A549 (cell line): ENCODE results near the gene WNT6. TPM values are rescaled to one million over a fixed set of nuclear protein-coding genes. Genes with fewer than 3 reads are reported as not detected.

ENCODE experiments used
- ATAC-seq, 2 experiments: fragments of 200-7000 bp in 1 of 2; fragments of >200 bp in 1 of 2; cut with Nextera tagmentation in 1 of 2; cut with Tn5 transposase in 1 of 2; 3 replicates each; pipeline versions ENCODE4 v1.8.0 to v1.9.1; 2018 to 2020; ENCODE audit warnings: mild to moderate bottlenecking in 1 of 2, moderate library complexity in 1 of 2
- CTCF ChIA-PET: fragments of 300-600 bp; sonication (Branson Sonifier 250); formaldehyde crosslinking; extraction: SDS; loops from one replicate; lab custom pipeline; 2021; ENCODE audit warnings: antibody characterized with exemption, inconsistent platforms; lab: Yijun Ruan, JAX
- POLR2A ChIA-PET: fragments of 350-600 bp; formaldehyde crosslinking; extraction: SDS; loops from one replicate; lab custom pipeline; 2021; ENCODE audit warnings: antibody characterized with exemption, inconsistent platforms; lab: Yijun Ruan, JAX
- DNase-seq, 2 experiments: peaks; one replicate each; pipeline versions ENCODE4 v3.0.0 to v3.0.0-alpha.2; 2011 to 2016; ENCODE audit warnings: low read depth in 1 of 2, low spot score in 1 of 2
- FAIRE-seq: peaks from 2 replicates; lab custom pipeline; 2011; peaks lifted over from hg19 to GRCh38; lab: Jason Lieb, UNC
- H3K27ac ChIP-seq, 2 experiments: fragments of >200 bp; sonication (Bioruptor Twin); formaldehyde crosslinking; 3 replicates each; pipeline ENCODE4 v1.5.1; 2016 to 2017
- H3K4me1 ChIP-seq: fragments of >200 bp; sonication (Bioruptor Twin); formaldehyde crosslinking; 3 replicates; pipeline ENCODE4 v1.6.1; 2016
- H3K4me2 ChIP-seq: fragments of >200 bp; sonication (Bioruptor Twin); formaldehyde crosslinking; 3 replicates; pipeline ENCODE4 v1.6.1; 2016
- H3K4me3 ChIP-seq: fragments of >200 bp; sonication (Bioruptor Twin); formaldehyde crosslinking; 3 replicates; pipeline ENCODE4 v1.5.1; 2016
- H3K9me3 ChIP-seq: fragments of >200 bp; sonication (Bioruptor Twin); formaldehyde crosslinking; 3 replicates; pipeline ENCODE4 v1.6.1; 2016
- BCL3 ChIP-seq: fragments of >200 bp; sonication (Bioruptor Twin); formaldehyde crosslinking; IDR thresholded peaks from 3 replicates; pipeline ENCODE4 v1.6.1; 2016
- BHLHE40 ChIP-seq: IDR thresholded peaks from 2 replicates; pipeline ENCODE4 v1.6.1; 2012; ENCODE audit warnings: low read depth, low read length, inconsistent platforms
- CTCF ChIP-seq: fragments of >200 bp; sonication (Bioruptor Twin); formaldehyde crosslinking; IDR thresholded peaks from 3 replicates; pipeline ENCODE4 v1.5.1; 2016
- EP300 ChIP-seq, 2 experiments: fragments of >200 bp; sonication (Bioruptor Twin); formaldehyde crosslinking; IDR thresholded peaks; 2 replicates in 1 of 2; 3 replicates in 1 of 2; pipeline ENCODE4 v1.6.1; 2016 to 2017
- FOSL2 ChIP-seq, 2 experiments: fragments of 450-650 bp in 1 of 2; fragments of >200 bp in 1 of 2; sonication (Bioruptor Twin) in 1 of 2; formaldehyde crosslinking; IDR thresholded peaks; 2 replicates each; pipeline versions ENCODE4 v1.5.0 to v1.6.1; 2016 to 2020; ENCODE audit warnings: mild to moderate bottlenecking in 1 of 2, moderate library complexity in 1 of 2
- FOXS1 ChIP-seq: fragments of 250-450 bp; sonication (Bioruptor Pico); IDR thresholded peaks from 2 replicates; pipeline ENCODE4 v1.5.0; 2020; ENCODE audit warnings: mild to moderate bottlenecking, moderate library complexity
- HEYL ChIP-seq: fragments of 250-450 bp; sonication (Bioruptor Pico); IDR thresholded peaks from 2 replicates; pipeline ENCODE4 v1.8.0; 2021; ENCODE audit warnings: mild to moderate bottlenecking, moderate library complexity
- HOXA7 ChIP-seq: fragments of 250-450 bp; sonication (Bioruptor Pico); IDR thresholded peaks from 2 replicates; pipeline ENCODE4 v1.5.0; 2020; ENCODE audit warnings: mild to moderate bottlenecking, moderate library complexity
- JUN ChIP-seq, 2 experiments: fragments of >200 bp; sonication (Bioruptor Twin); formaldehyde crosslinking; IDR thresholded peaks; 2 replicates in 1 of 2; 3 replicates in 1 of 2; pipeline ENCODE4 v1.6.1; 2016 to 2017
- JUNB ChIP-seq: fragments of >200 bp; sonication (Bioruptor Twin); formaldehyde crosslinking; IDR thresholded peaks from 2 replicates; pipeline ENCODE4 v1.6.1; 2016
- KDM1A ChIP-seq: fragments of 200-600 bp; sonication (generic); IDR thresholded peaks from 2 replicates; pipeline ENCODE4 v1.6.1; 2016; ENCODE audit warnings: low read depth, mild to moderate bottlenecking
- NR3C1 ChIP-seq: fragments of >200 bp; sonication (Bioruptor Twin); formaldehyde crosslinking; IDR thresholded peaks from 3 replicates; pipeline ENCODE4 v1.6.1; 2017
- PBX3 ChIP-seq: IDR thresholded peaks from 2 replicates; pipeline ENCODE4 v1.6.1; 2012
- POLR2AphosphoS2 ChIP-seq: conservative IDR thresholded peaks from 2 replicates; pipeline ENCODE4 v1.6.1; 2012; ENCODE audit warnings: low read length, improper control_type of control experiment, inconsistent platforms
- RAD21 ChIP-seq, 2 experiments: fragments of >200 bp in 1 of 2; sonication (Bioruptor Twin) in 1 of 2; formaldehyde crosslinking in 1 of 2; IDR thresholded peaks in 1 of 2; conservative IDR thresholded peaks in 1 of 2; 2 replicates in 1 of 2; 3 replicates in 1 of 2; pipeline ENCODE4 v1.6.1; 2012 to 2018; ENCODE audit warnings: inconsistent platforms in 1 of 2
- RARB ChIP-seq: fragments of 250-450 bp; sonication (Bioruptor Pico); IDR thresholded peaks from 2 replicates; pipeline ENCODE4 v1.8.0; 2021; ENCODE audit warnings: mild to moderate bottlenecking, moderate library complexity
- RNF2 ChIP-seq: fragments of 200-600 bp; sonication (generic); IDR thresholded peaks from 2 replicates; pipeline ENCODE4 v1.6.1; 2016; ENCODE audit warnings: low read depth, mild to moderate bottlenecking, antibody characterized with exemption, moderate library complexity, borderline replicate concordance
- SREBF2 ChIP-seq: fragments of 450-650 bp; IDR thresholded peaks from 2 replicates; pipeline ENCODE4 v1.6.1; 2014; ENCODE audit warnings: mild to moderate bottlenecking, moderate library complexity
- ZNF302 ChIP-seq: fragments of 250-450 bp; sonication (Bioruptor Pico); IDR thresholded peaks from 2 replicates; pipeline ENCODE4 v1.9.0; 2021; ENCODE audit warnings: inconsistent platforms, mild to moderate bottlenecking, moderate library complexity
- WGBS: methylation state at CpG from one replicate; pipeline ENCODE4 v1.1.6; 2017; ENCODE audit errors: missing lambda C conversion rate; 5-methylcytosine and 5-hydroxymethylcytosine counted together
- polyA minus RNA-seq: library from RNA; depleted of rRNA, polyadenylated mRNA; stranded (reverse); fragments of >200 nt; gene quantifications from 2 replicates; pipeline ENCODE4 v1.2.3, GENCODE V29; 2011; rRNA and poly(A)+ RNA removed
- polyA plus RNA-seq, 4 experiments: library from polyadenylated mRNA; depleted of rRNA in 3 of 4; stranded (reverse); fragments of >200 nt; fragmentation: RNase III in 1 of 4; extraction: RNeasy Plus Mini Kit Qiagen cat#74134 plus additional on column Dnase treatment in 1 of 4; gene quantifications; 2 replicates in 3 of 4; 3 replicates in 1 of 4; pipeline ENCODE4 v1.2.3, GENCODE V29; 2011 to 2017
- TF ChIP-seq, protein P1 (sequence below): fragments of 250-450 bp; sonication (Bioruptor Pico); IDR thresholded peaks from 2 replicates; pipeline ENCODE4 v1.5.0; 2021; ENCODE audit warnings: mild to moderate bottlenecking, moderate library complexity, borderline replicate concordance
- TF ChIP-seq, protein P2 (sequence below): fragments of >200 bp; sonication (Bioruptor Twin); formaldehyde crosslinking; IDR thresholded peaks from 2 replicates; pipeline ENCODE4 v1.6.1; 2016

WNT6 gene
- polyA plus RNA-seq (2011; rRNA removed) = 0.05 and 0.06 TPM in 2 replicates
- polyA plus RNA-seq (2012; cell fraction: cytosol; rRNA removed) = 0.15 and 0.44 TPM in 2 replicates
- polyA plus RNA-seq (2012; cell fraction: nucleus; rRNA removed) = 0.05 and 0.40 TPM in 2 replicates
- polyA plus RNA-seq (2017; fragmentation: RNase III; extraction: RNeasy Plus Mini Kit Qiagen cat#74134 plus additional on column Dnase treatment) = 0.08 to 0.28 TPM (median 0.10 TPM) in 3 replicates
- polyA minus RNA-seq = not detected in 2 replicates

DNA sequence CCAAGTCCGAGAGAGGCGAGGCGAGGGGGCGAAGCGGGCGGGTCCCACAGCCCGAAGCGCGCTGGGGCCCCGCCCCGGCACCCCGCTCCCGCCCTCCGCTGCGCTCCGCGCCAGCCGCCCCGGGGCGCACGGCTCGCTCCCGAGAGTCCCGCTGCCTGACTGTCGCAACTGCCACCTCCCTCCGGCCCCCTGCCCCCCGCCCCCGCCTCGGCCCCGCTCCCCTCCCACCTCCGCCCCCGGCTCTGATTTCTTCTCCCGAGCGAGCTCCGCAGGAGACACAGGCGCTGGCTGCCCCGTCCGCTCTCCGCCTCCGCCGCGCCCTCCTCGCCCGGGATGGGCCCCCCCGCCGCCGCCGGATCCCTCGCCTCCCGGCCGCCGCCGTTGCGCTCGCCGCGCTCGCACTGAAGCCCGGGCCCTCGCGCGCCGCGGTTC, at the start of gene WNT6:
WNT6 (plus strand) TSS at position 250 of the 432 bp plus-strand sequence. CDS start 233 bp downstream, outside the sequence.
- TF ChIP-seq BCL3 = no peak
- no peak for TF ChIP-seq HOXA7 (CRISPR knock-in tag)
- TF ChIP-seq, protein P1, sequence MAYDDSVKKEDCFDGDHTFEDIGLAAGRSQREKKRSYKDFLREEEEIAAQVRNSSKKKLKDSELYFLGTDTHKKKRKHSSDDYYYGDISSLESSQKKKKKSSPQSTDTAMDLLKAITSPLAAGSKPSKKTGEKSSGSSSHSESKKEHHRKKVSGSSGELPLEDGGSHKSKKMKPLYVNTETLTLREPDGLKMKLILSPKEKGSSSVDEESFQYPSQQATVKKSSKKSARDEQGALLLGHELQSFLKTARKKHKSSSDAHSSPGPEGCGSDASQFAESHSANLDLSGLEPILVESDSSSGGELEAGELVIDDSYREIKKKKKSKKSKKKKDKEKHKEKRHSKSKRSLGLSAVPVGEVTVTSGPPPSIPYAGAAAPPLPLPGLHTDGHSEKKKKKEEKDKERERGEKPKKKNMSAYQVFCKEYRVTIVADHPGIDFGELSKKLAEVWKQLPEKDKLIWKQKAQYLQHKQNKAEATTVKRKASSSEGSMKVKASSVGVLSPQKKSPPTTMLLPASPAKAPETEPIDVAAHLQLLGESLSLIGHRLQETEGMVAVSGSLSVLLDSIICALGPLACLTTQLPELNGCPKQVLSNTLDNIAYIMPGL (CRISPR knock-in tag) = no peak
- TF ChIP-seq RAD21 (conservative IDR thresholded peaks at IDR 0.05 in 1 of 2, IDR thresholded peaks at IDR 0.05 in 1 of 2) = no peak
- TF ChIP-seq JUN (IDR thresholded peaks at IDR 0.05) = no peak
- no peak for TF ChIP-seq PBX3
- TF ChIP-seq BHLHE40 = no peak
- no peak for TF ChIP-seq JUNB
- no peak for TF ChIP-seq FOSL2 (IDR thresholded peaks at IDR 0.05)
- no peak for TF ChIP-seq FOSL2 (CRISPR knock-in tag; IDR thresholded peaks at IDR 0.05)
- TF ChIP-seq SREBF2 = no peak
- no peak for TF ChIP-seq RARB (CRISPR knock-in tag)
- FAIRE-seq (no peak), DNase-seq (no peak), ATAC-seq (peak; percentile 12 to 14; a peak in 1 of 6 replicates)
- no peaks in the 10 kb centered on the region for H3K9me3 ChIP-seq
- H3K27ac ChIP-seq = peak within 1 kb of the TSS; percentile 45 to 81; a peak in 5 of 6 replicates
- H3K4me1 ChIP-seq = peaks cover 35% of the 10 kb centered on the region
- CTCF ChIA-PET = interaction anchor here (1.8 to 8.0 kb wide), 4 partner anchors 17 to 38 kb away, joined by 5 to 70 read pairs (median 10); no protein-coding TSS in a partner anchor
- H3K4me3 ChIP-seq = peak within 1 kb of the TSS; percentile 64
- H3K4me2 ChIP-seq = peak within 1 kb of the TSS; percentile 100
- POLR2A ChIA-PET = no interaction called here
- WGBS = 0% methylated on average over 5 of the region's 64 CpGs

- CTCF ChIA-PET = interaction anchor here (0.9 to 1.2 kb wide), 4 partner anchors 26 to 123 kb away, joined by 3 to 4 read pairs (median 4); partner anchors contain the start of gene TTLL4
Observed at GRCh38 chr2:218810256-218810655, 49.3 kb upstream of the WNT6 start.

More at GRCh38 chr2:218810256-218810655, 49.3 kb upstream of the WNT6 start:
- Histone ChIP-seq H3K4me2 (no peak overlapping the region), H3K4me3 (no peak overlapping the region), H3K9me3 (no peaks in the 10 kb centered on the region), H3K27ac (no peak overlapping the region), H3K4me1 (peaks cover 3% of the 10 kb centered on the region; the same call in 1 of the 3 replicates)
- POLR2A ChIA-PET = no interaction called here
- WGBS = 71% methylated on average over 2 of the region's 2 CpGs
- no peak for ATAC-seq
- TF ChIP-seq ZNF302 (CRISPR knock-in tag) (no peak), HEYL (CRISPR knock-in tag) (no peak), NR3C1 (no peak), EP300 (IDR thresholded peaks at IDR 0.05) (no peak), KDM1A (no peak), FOXS1 (no peak), POLR2AphosphoS2 (no peak), RNF2 (no peak), CTCF (no peak), FOSL2 (IDR thresholded peaks at IDR 0.05) (no peak), FOSL2 (CRISPR knock-in tag; IDR thresholded peaks at IDR 0.05) (no peak)
- TF ChIP-seq, protein P2, sequence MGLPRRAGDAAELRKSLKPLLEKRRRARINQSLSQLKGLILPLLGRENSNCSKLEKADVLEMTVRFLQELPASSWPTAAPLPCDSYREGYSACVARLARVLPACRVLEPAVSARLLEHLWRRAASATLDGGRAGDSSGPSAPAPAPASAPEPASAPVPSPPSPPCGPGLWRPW = no peak
- TF ChIP-seq, protein P1 (CRISPR knock-in tag) = no peak
- FAIRE-seq = no peak
- DNase-seq = no peak
